HG03025 (cell line): ENCODE data around the gene CILP.

Source experiments
- ATAC-seq: cut with Tn5 transposase; IDR thresholded peaks from one replicate; pipeline ENCODE4 v1.9.1; 2021; ENCODE audit warnings: mild to moderate bottlenecking, moderate library complexity; ENCODE audit not compliant: unreplicated experiment, low FRiP score

CILP gene

GRCh38 chr15:65163041-65163440 lies 48.2 kb downstream of the CILP start:
- no peak for ATAC-seq

GRCh38 chr15:65156692-65157091 lies 54.6 kb downstream of the CILP start:
- ATAC-seq, result no peak

- no peak for ATAC-seq
Measured at GRCh38 chr15:65154720-65155119, 56.6 kb downstream of the CILP start.

GRCh38 chr15:65147902-65148301 lies 63.4 kb downstream of the CILP start:
- no peak for ATAC-seq

- ATAC-seq, result no peak
Measured at GRCh38 chr15:65146438-65146837, 64.8 kb downstream of the CILP start.
